GM19452 (cell line): ENCODE results near the gene ZBED4.

Source experiments
- ATAC-seq: cut with Tn5 transposase; IDR thresholded peaks from one replicate; pipeline ENCODE4 v1.9.1; 2021; ENCODE audit not compliant: unreplicated experiment

Gene ZBED4

GRCh38 chr22:49872347-49872746 lies 18.7 kb downstream of the ZBED4 start:
- no peak for ATAC-seq

- ATAC-seq, result no peak
Measured at GRCh38 chr22:49873228-49873940, 19.7 kb downstream of the ZBED4 start.

DNA sequence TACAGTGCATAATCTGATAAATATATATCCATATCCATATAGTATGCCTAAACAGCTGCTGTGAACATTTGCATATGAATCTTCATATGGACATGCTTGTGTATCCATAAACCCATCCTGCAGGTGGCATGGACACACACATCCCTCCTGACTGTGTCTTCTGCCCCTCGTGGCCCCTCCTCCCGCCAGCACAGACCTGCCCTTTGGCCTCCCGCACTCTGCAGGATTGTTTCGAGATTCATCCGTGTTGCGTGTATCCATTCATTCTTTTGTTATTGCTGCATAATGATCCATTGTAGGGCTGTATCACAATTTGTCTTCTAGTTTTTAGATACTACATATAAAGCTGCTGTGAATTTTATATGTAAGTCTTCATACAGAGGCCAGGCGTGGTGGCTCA lies 24.0 kb downstream of the ZBED4 start:
- no peak for ATAC-seq

GRCh38 chr22:49878206-49878605 lies 24.6 kb downstream of the ZBED4 start:
- no peak for ATAC-seq

GRCh38 chr22:49879871-49880270 lies 26.2 kb downstream of the ZBED4 start:
- ATAC-seq, result no peak

- ATAC-seq, result no peak
Measured at GRCh38 chr22:49880281-49880680, 26.6 kb downstream of the ZBED4 start.

DNA sequence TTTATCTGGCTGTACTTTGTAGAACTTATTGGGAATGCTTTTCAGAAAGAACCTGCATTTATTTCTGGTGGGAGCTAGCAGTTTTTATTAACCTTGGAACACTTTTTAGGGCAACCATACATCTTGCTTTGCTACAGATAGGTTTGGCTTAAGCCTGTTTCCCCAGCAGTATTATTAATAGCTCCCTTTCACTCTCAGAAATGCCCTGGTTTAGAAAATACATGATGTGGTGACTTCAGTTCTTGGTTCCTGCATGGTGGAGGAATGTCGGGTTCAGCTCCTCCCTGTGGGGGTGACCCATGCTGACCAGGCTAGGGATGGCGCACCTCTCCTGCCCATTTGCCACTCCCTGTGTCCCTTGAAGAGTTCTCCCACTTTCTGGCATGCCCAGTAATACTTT lies 28.2 kb downstream of the ZBED4 start:
- ATAC-seq, result no peak

DNA sequence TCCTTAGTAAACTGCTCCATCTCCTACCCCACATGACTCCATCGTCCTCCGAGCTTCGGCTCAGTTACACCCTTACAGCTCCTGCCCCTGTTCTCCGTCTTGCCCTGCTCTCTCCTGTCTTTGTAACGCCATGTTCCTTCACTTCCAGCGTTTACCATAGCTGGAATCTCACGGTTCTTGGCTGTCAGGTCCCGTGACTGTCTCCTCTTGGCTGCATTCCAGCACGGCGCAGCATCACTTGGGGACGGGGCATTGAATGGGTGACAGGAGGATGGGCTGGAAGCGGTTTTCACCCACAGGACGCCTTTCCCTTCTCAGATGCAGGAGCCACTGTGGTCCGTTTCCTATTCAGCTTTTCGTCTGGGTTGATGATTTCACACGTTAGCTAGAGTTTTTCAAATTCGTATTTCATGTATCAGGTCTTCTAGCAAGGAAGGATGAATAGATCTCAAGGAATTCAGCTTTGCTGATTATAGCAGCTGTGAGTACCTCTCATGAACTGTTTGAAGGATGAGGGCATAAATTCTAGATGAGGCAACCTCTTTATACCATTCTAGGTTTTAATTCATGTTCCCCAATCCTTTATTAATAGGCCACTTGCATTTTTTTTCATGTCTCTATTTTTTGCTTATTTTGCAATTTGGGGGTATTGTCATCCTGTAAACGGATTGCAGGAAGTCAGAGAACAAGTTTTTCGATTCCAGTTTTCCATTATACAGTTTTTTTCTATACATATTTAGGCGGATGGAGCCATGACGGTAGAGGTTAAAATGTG lies 29.1 kb downstream of the ZBED4 start:
- ATAC-seq, result no peak

DNA sequence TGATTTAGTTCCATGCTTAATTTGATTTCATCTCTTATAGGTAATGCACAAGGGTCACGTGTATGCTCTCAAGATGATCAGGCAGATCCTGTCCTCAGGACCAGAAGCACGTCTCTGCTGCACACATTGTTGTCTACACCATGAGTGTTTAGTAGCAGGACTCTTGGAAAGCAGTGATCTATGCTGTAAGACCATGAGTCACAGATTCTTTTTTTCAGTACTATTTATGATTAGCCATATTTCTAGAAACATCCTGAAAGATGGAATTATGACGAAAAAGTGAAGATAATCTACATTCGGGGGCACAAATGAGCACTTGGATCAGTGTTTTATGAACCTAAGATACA lies 29.6 kb downstream of the ZBED4 start:
- ATAC-seq, result no peak

DNA sequence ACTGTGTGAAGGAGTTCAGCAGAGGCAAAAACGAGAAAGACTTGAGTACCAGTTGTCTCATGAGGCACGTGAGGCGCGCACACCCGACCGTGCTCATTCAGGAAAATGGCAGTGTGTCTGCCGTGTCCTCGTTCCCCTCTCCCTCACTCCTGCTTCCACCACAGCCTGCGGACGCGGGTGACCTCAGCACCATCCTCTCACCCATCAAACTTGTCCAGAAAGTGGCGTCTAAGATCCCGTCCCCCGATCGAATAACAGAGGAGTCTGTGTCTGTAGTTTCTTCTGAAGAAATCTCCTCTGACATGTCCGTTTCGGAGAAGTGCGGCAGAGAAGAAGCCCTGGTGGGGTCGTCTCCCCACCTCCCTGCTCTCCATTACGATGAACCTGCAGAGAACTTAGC lies 30.4 kb downstream of the ZBED4 start:
- no peak for ATAC-seq

DNA sequence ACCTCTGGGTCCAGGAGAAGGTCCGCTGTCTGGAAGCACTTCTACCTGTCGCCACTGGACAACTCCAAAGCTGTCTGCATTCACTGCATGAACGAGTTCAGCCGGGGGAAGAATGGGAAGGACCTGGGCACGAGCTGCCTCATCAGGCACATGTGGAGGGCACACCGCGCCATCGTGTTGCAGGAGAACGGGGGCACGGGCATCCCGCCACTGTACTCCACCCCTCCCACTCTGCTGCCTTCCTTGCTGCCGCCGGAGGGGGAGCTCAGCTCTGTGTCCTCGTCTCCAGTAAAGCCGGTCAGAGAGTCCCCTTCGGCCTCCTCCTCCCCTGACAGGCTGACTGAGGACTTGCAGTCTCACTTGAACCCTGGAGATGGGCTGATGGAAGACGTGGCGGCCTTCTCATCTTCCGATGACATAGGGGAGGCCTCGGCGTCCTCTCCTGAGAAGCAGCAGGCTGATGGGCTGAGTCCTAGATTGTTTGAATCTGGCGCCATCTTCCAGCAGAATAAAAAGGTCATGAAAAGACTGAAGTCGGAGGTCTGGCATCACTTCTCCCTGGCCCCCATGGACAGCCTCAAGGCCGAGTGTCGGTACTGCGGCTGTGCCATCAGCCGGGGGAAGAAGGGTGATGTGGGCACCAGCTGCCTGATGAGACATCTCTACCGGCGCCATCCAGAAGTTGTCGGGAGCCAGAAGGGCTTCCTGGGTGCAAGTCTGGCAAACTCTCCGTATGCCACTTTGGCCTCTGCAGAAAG lies 31.0 kb downstream of the ZBED4 start:
- ATAC-seq, result no peak

DNA sequence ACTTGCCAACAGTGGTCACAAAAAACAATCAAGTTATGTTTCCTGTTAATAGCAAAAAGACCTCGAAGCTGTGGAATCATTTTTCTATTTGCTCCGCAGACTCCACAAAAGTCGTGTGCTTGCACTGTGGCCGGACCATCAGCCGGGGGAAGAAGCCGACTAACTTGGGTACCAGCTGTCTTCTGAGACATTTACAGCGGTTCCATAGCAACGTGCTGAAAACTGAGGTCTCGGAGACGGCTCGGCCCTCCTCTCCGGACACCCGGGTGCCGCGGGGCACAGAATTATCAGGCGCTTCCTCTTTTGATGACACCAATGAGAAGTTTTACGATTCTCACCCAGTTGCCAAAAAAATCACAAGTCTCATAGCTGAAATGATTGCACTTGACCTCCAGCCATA lies 31.6 kb downstream of the ZBED4 start:
- ATAC-seq, result no peak

DNA sequence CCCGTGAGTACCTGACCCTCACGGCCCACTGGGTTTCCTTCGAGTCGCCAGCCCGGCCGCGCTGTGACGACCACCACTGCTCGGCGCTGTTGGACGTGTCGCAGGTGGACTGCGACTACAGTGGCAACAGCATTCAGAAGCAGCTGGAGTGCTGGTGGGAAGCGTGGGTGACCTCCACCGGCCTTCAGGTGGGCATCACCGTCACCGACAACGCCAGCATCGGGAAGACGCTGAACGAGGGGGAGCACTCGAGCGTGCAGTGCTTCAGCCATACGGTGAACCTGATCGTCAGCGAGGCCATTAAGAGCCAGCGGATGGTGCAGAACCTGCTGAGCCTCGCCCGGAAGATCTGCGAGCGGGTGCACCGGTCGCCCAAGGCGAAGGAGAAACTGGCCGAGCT lies 32.2 kb downstream of the ZBED4 start:
- no peak for ATAC-seq

DNA sequence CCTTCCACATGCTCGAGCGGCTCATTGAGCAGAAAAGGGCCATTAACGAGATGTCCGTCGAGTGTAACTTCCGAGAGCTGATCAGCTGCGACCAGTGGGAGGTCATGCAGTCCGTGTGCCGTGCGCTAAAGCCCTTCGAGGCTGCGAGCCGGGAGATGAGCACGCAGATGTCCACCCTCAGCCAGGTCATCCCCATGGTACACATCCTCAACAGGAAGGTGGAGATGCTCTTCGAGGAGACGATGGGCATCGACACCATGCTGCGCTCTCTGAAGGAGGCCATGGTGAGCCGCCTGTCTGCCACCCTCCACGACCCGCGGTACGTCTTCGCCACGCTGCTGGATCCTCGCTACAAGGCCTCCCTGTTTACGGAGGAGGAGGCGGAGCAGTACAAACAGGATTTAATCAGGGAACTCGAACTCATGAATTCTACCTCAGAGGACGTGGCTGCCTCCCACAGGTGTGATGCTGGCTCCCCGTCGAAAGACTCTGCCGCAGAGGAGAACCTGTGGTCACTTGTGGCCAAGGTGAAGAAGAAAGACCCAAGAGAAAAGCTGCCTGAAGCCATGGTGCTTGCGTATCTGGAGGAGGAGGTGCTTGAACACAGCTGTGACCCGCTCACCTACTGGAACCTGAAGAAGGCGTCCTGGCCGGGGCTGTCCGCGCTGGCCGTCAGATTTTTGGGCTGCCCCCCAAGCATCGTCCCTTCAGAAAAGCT lies 32.9 kb downstream of the ZBED4 start:
- no peak for ATAC-seq

DNA sequence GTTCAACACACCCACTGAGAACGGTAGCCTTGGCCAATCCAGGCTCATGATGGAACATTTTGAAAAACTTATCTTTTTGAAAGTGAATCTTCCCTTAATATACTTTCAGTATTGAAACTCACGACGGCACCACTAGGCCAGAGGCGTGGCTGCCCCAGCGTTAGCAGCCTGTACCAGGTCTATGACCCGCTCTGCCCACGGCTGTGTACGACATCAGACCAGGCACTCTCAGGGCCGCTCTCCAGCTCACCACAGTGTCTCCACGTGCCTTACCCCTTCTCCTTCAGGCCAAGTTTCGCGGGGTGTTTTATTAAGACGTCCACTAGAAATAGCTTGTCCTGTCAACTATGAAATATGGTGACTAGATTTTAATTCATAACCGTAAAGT lies 33.4 kb downstream of the ZBED4 start:
- ATAC-seq, result no peak

DNA sequence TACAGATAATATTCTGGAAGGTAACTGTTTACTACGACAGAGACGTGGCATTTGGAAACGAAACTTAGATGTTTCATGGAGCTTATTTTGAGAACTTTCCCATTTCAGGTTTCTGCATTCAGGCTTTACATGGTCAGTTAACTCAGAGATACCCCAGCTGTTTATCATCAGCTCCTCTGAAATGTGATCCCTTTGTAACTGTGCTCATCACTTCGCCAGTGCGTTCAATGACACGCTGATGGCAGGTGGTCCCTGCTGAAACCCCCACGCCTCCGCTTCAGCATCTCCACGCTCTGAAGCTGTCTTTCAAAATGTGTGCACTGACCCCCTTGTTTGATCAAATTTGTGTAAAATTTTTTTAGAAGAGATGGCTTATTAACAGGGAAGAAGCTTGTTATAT lies 34.1 kb downstream of the ZBED4 start:
- no peak for ATAC-seq

DNA sequence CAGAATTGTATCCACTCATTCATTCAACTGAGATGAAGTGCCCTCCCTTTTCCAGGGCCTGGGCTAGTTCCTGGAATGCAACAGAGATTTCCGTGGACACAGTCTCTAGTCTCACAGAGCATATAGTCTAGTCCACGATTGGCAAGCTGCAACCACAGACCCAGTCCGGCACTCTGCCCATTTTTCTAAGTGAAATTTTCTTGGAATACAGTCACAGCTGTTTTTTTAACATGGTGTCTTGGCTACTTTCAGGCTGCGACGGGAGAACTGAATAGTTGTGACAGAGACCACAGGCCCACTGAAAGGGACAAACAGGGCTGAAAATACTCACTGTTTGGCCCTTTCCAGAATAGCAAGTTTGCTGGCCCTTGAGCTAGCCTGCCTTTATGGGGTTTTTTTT lies 35.4 kb downstream of the ZBED4 start:
- ATAC-seq, result no peak

- no peak for ATAC-seq
Measured at GRCh38 chr22:49892226-49892899, 38.7 kb downstream of the ZBED4 start.

DNA sequence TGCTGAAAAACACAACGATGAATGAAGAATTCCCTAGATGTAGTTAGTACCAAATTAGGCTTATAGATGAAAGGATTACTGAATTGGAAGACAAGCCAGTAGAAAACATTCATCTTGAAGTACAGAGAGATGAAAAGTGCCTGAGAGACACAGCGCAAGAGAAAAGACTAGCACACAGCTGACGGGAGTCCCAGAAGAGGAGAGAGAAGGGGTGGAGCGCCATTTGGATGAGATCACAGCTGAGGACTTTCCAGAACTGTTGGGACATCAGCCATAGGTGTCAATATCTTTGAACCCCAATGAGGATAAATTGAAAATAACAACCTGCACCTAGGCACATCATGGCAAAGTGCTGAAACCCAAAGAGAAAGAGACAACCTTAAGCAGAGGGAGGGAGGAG lies 39.4 kb downstream of the ZBED4 start:
- no peak for ATAC-seq

DNA sequence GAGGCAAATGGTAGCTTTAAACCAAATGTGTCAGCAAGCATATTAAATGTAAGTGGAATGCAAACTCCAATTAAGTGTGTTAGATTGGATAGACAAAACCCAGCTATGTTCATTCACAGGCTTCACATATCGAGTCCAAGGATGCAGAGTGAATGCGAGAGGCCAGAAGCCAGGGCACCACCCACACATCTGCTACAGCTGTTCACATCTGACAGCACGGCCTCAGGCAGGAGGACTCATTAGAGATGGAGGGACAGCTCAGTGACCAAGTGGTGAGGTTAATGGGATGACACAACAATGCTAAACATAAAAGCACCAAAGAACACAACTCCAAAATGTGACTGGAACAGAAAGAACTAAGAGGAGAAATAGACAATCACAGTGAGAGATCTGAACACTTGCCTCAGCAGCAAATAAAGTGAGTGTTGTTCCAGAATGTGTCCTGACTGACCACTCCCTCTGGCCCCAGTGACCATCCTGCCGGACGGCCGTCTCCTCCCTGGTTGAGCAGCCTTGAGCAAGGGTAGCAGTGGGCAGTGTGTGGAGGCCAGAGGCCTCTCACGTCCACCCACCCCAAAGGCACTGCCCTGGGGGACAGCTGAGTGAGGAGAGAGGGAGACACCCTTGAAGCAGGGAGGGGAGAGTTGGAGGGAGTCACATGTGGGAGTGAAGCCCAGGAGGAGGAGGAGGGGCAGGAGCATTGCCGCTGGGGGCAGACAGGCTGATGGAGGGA lies 40.8 kb downstream of the ZBED4 start:
- ATAC-seq, result no peak
